ENCODE measurements around the gene PTPN23.

GRCh38 chr3:47342812-47343211 lies 38.0 kb upstream of the PTPN23 start:
- no peak for TF ChIP-seq ZNF530 (CRISPR knock-in tag; IDR thresholded peaks at IDR 0.05; ENCODE audit: low read depth)
- no peak for TF ChIP-seq RERE (CRISPR knock-in tag; IDR thresholded peaks at IDR 0.05; ENCODE audit: low read depth)
- no peak for TF ChIP-seq CTCF (CRISPR knock-in tag; IDR thresholded peaks at IDR 0.05)
- TF ChIP-seq EZH2 (conservative IDR thresholded peaks at IDR 0.05; ENCODE audit: low read depth, low read length), result no peak
- no peak for TF ChIP-seq KAT2B (IDR thresholded peaks at IDR 0.05; ENCODE audit: borderline replicate concordance, low read depth, low read length)
- no peak for TF ChIP-seq PCBP1 (IDR thresholded peaks at IDR 0.05; ENCODE audit: borderline replicate concordance, low read depth, low read length)
- TF ChIP-seq BHLHE40 (IDR thresholded peaks at IDR 0.05; ENCODE audit: low read length), result no peak
- TF ChIP-seq EP300 (IDR thresholded peaks at IDR 0.05; ENCODE audit: low read depth in 2 of 2, low read length in 2 of 2), result no peak
- no peak for TF ChIP-seq EP300 (CRISPR knock-in tag; IDR thresholded peaks at IDR 0.05; ENCODE audit: borderline replicate concordance)
- no peak for TF ChIP-seq JUND (CRISPR knock-in tag; IDR thresholded peaks at IDR 0.05)
- TF ChIP-seq ZNF263 (CRISPR knock-in tag; IDR thresholded peaks at IDR 0.05), result no peak
- TF ChIP-seq HDAC6 (IDR thresholded peaks at IDR 0.05; ENCODE audit: low read depth, low read length), result no peak
- TF ChIP-seq TEAD2 (CRISPR knock-in tag; IDR thresholded peaks at IDR 0.05), result no peak
- no peak for TF ChIP-seq ZBTB34 (CRISPR knock-in tag; IDR thresholded peaks at IDR 0.05)
- no peak for TF ChIP-seq ZNF350 (CRISPR knock-in tag; IDR thresholded peaks at IDR 0.05; ENCODE audit: borderline replicate concordance, low read depth)

Measured in HepG2 (cell line).